HL-60 (cell line): ENCODE data around the gene FAM78B.

Experiments used
- GABPA ChIP-seq: IDR thresholded peaks from 2 replicates; pipeline ENCODE4 v1.6.1; 2012; ENCODE audit warnings: low read depth
- POLR2AphosphoS5 ChIP-seq: IDR thresholded peaks from 2 replicates; pipeline ENCODE4 v1.6.1; 2012; ENCODE audit warnings: low read depth
- SPI1 ChIP-seq: IDR thresholded peaks from 2 replicates; pipeline ENCODE4 v1.6.1; 2012; ENCODE audit warnings: low read depth, mild to moderate bottlenecking, borderline replicate concordance
- TF ChIP-seq, protein P1 (sequence below): IDR thresholded peaks from one replicate; pipeline ENCODE4 v1.5.1; 2011; ENCODE audit warnings: low read length, control low read depth, inconsistent platforms; ENCODE audit not compliant: insufficient read depth
- TF ChIP-seq, protein P2 (sequence below): IDR thresholded peaks from 2 replicates; pipeline ENCODE4 v1.6.1; 2012; ENCODE audit warnings: low read depth; ENCODE audit not compliant: insufficient replicate concordance

DNA sequence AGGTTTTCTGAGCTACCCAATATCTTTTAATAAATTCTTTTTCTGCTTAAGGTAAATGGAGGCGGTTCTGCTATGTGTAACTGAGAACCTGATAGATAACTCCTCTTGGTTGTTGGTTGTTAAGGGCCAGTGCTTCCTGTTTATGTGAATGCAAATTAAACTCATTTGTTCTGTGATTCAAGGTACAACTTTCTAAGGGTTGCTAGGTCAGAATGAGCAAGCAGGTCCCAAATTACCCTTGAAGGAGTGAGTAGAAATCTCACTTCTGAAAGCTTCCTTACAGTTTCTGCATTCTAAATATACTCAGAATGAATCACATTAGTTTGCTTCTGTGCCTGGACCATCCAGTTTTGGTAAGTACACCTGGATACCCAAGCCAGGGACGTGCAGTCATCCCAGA, 15.5 kb upstream of the FAM78B start:
- TF ChIP-seq POLR2AphosphoS5 (no peak), SPI1 (no peak), GABPA (no peak)
- TF ChIP-seq, protein P1, sequence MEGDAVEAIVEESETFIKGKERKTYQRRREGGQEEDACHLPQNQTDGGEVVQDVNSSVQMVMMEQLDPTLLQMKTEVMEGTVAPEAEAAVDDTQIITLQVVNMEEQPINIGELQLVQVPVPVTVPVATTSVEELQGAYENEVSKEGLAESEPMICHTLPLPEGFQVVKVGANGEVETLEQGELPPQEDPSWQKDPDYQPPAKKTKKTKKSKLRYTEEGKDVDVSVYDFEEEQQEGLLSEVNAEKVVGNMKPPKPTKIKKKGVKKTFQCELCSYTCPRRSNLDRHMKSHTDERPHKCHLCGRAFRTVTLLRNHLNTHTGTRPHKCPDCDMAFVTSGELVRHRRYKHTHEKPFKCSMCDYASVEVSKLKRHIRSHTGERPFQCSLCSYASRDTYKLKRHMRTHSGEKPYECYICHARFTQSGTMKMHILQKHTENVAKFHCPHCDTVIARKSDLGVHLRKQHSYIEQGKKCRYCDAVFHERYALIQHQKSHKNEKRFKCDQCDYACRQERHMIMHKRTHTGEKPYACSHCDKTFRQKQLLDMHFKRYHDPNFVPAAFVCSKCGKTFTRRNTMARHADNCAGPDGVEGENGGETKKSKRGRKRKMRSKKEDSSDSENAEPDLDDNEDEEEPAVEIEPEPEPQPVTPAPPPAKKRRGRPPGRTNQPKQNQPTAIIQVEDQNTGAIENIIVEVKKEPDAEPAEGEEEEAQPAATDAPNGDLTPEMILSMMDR = no peak
- TF ChIP-seq, protein P2, sequence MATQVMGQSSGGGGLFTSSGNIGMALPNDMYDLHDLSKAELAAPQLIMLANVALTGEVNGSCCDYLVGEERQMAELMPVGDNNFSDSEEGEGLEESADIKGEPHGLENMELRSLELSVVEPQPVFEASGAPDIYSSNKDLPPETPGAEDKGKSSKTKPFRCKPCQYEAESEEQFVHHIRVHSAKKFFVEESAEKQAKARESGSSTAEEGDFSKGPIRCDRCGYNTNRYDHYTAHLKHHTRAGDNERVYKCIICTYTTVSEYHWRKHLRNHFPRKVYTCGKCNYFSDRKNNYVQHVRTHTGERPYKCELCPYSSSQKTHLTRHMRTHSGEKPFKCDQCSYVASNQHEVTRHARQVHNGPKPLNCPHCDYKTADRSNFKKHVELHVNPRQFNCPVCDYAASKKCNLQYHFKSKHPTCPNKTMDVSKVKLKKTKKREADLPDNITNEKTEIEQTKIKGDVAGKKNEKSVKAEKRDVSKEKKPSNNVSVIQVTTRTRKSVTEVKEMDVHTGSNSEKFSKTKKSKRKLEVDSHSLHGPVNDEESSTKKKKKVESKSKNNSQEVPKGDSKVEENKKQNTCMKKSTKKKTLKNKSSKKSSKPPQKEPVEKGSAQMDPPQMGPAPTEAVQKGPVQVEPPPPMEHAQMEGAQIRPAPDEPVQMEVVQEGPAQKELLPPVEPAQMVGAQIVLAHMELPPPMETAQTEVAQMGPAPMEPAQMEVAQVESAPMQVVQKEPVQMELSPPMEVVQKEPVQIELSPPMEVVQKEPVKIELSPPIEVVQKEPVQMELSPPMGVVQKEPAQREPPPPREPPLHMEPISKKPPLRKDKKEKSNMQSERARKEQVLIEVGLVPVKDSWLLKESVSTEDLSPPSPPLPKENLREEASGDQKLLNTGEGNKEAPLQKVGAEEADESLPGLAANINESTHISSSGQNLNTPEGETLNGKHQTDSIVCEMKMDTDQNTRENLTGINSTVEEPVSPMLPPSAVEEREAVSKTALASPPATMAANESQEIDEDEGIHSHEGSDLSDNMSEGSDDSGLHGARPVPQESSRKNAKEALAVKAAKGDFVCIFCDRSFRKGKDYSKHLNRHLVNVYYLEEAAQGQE = no peak
